Measurements from ENCODE around the gene DNAJB2.
A peak's percentile ranks its signal among the peaks of the same experiment; 100 is the strongest.

Gene DNAJB2

DNA sequence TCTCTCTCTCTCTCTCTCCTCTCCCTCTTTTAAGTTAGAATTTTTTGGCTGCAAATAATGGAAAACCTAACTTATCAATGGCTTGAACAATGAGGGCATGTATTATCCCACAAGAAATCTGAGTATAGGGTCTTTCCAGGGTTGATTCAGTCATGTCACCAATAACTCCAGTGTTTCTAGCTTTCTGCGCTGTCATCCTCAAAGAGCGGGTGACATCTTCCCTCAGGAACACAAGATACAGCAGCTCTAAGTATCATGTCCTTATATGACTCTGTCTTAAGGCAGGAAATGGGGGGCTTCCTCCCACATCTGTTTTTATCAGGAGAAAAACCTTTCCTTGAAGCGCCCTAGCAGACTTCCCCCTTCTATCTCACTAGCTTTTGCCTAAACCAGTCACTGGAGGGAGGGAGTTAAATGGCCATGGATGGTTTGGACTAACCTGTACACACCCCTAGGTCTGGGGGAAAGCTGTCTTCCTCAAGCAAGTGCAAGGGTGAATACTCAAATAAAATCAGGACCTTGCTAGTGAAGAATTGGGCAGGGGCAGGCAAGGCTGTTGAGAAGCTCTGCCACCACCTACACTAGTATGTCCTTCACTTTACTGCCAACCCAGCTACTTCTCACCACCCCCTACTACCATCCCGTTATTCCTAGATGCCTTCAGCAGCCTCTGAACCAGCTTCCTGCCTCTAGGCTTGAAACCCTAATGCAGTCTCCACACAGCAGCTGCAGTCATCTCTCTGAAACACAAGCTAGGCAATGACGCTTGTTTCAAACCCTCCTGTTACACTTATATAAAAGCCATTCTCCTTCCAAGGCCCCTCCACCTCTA, 17.9 kb upstream of the DNAJB2 start:
- no peak for DNase-seq

DNA sequence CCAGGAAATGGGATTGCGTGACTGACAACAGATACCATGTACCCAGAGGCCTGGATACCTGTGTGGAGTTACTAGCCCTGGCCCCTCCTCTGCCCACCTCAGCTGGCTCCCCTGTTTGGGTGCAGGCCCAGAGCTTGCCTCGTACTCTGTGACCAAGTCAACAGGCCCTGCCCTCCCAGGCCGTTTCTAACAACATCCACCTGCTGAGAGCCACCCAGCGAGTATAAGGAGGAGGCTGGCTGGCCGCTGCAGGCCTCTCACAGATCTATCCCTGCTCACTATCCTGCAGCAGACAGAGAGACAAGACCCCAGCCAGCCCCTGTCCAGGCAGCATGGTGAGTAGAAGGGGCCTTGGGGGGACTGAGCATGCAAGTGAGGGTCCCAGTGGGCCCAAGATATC, 12.9 kb upstream of the DNAJB2 start:
- no peak for DNase-seq

DNA sequence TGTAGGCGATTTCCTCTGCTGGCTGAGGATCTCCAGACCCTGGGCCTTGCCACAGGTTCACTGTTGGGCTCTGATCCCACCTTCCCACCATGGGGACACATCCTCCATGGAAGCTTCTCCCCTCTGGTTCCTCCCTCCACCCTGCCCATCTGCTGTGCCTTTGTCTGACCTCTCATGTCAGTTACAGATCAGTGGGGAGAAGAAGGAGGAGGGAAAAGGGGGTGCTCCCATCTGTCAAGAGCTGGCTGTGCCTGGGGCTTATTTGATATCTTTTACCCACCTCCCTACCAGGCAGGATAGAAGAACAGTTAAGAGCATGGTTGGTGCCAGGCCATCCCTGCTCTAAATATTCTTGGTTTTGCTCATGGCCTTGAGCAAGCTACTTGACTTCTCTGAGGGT, 12.3 kb upstream of the DNAJB2 start:
- DNase-seq = no peak

DNA sequence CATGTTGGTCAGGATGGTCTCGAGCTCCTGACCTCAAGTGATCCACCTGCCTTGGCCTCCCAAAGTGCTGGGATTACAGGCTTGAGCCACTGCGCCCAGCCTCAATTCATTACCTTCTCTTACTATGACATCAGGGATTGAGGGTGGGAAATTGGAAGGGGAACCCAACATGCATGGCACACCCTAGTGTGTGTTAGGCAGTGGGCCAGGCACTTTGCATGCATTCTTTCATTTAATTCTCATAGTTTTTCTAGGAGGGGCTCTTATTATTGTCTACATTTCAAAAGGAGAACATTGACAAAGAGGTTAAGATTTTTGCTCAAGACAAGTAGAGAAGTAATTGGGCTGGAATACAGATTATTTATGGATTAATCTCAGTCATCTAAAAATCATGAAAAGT, 10.9 kb upstream of the DNAJB2 start:
- DNase-seq = no peak

DNA sequence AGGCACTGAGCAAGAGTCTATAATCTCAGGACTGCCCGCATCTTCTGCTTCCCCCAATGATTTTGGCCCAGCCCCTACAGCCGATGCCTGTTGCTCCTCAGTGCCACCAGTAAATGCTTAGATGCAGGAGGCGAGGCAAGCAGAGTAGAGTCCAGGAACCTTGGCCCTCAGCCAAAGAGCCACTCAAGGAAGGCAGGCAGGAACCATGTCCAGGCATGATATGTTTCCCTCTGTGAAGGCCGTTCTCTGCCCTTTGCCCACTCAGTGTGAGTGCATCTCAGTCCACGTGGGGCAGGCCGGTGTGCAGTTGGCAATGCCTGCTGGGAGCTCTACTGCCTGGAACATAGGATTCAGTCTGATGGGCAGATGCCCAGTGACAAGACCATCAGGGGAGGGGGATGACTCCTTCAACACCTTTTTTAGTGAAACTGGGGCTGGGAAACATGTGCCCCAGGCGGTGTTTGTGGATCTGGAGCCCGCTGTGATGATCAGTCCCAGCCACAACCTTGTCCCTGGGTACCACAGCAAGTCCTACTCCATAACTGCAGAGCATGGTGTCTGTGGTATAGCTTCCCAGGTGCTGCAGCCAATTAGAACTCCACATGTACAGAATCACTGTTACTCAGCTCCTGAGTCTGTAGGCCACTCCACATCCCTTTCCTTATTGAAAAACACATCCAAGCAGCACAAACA, 9.7 kb upstream of the DNAJB2 start:
- no peak for DNase-seq

GRCh38 chr2:219270055-219270372, 9.2 kb upstream of the DNAJB2 start:
- no peak for DNase-seq

DNA sequence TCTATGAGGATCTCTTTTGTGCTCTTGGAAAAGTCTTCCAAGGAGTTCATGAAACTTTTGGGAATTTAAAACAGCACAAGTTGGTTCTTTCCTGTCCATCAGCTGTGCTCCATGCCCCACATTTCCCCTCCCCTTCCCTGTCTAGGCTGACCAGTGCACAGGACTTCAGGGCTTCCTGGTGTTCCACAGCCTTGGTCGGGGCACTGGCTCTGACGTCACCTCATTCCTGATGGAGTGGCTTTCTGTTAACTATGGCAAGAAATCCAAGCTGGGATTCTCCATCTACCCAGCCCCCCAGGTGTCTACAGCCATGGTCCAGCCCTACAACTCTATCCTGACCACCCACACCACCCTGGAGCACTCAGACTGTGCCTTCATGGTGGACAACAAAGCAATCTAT, 8.1 kb upstream of the DNAJB2 start:
- DNase-seq = no peak

DNA sequence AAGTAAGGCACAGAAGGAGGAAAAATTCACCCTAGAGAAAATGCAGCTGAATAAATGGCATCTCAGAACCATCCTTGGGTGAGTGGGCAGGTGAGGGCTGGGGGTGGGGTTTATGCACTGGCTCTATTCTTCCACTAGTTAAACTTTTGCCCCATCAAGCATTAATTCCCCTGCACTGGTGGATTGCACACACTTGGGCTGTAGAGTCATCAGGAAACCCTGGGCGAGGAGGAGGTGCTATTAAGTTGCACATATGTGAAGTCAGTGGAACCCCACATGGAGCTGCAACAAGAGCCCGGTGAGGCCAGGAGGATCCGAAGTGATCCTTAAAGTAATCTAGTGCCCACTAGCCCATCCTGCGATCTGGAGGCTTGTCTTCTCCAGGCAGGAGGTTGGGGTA, 6.8 kb upstream of the DNAJB2 start:
- DNase-seq = no peak

- no peak for DNase-seq
Observed at GRCh38 chr2:219272995-219273394, 6.2 kb upstream of the DNAJB2 start.

- no peak for DNase-seq
Observed at GRCh38 chr2:219273937-219274336, 5.2 kb upstream of the DNAJB2 start.

DNA sequence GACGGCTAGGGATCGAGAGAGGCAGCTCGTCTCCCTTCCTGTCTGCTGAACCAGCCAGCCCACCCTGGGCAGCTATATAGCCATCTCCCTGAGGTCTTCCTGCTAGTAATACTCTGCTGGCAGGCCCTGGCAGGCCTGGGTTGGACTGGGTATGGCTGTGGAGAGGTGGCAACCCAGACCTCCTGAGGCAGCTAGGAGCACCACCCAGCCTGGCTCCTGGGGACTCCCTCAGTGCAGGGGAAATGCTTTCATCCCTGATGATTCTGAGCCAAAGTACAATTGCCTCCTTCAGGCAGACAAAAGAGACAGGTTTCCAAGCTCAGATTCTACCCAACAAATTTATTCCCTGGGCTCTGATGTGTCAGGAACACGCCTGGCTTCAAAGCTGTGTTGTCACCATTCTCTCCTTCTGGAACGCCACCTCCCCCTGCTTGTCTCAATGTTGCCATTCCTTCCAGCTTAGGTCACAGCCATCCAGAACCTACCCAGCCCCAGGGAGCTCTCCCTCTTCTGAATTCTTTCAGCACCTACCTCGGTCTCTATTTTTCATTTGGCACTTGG, 4.7 kb upstream of the DNAJB2 start:
- no peak for DNase-seq

DNA sequence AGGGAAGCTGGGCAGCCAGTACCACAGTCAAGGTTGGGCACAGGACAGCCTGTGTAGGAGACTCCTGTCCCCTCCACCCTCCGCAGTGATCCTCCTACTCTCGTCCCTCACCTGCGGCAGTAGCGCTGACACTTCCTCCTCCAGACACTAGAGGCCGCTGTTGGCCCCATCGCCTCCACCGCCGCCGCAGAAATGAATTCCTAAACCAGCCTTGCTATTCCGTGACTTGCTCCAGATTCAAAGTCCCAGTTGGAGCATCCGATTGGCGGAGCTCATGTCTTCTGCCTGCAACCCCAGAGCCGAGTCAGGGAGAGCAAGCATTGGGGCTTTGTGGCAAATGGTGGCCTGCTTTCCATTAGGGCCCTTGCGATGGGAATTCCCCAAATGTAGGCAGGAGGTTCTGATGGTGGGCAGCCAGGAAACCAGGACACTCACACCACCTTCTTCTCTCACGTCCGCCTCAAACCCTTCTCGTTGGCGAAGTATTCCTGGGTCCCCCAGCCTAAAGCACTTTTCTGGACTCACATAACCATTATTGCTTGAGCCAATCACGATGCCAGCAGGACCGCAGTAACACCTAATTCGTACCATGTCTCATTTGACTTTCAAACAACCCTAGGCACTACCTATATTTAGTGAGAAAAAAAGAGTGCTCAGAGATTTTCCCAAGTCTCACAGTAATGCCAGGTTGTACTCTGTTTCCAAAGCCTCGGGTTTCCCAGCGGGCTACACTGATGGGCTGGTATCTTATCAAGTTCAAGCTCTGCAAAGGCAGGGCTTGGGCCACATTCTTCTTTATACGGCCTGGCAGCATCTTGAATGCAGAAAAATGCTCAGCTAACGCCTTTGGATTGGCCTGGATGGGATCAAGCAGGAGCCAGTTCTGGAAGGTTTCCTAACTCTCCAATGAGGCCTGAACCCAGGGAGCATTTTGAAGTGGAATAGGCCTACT, 1.2 kb upstream of the DNAJB2 start:
- DNase-seq = peak; percentile 23

- no peak for DNase-seq
Observed at GRCh38 chr2:219278655-219279150, 463 bp upstream of the DNAJB2 start.

DNA sequence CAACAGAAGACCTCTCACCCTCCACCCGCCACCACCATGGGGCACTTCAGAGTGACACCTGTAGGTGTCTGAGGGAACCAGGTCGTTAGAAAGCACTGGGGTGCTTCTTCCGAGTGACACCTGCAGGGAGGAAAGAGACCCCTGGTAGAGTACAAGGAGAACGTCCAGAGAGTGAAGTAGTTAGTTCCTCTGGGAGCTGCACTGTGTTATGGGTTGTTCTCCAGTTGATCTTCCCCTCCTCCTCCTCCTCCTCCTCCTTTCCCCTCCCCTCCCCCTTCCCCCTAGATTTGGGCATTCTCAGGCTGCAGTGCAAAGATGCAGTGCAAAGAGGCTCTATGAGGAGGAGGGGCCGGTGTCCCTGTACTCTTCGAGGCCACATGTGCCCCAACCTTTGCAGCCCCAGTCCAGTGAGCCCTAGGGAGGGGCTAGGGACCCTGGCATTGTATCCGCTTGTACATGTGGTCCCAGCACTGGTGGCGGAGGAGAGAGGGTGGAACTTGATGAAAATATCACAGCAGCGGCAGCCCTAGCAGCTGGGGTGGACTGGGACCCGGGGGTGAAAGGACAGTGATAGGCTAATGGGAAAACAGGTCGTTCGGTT, 850 bp downstream of the DNAJB2 start:
- no peak for DNase-seq

DNA sequence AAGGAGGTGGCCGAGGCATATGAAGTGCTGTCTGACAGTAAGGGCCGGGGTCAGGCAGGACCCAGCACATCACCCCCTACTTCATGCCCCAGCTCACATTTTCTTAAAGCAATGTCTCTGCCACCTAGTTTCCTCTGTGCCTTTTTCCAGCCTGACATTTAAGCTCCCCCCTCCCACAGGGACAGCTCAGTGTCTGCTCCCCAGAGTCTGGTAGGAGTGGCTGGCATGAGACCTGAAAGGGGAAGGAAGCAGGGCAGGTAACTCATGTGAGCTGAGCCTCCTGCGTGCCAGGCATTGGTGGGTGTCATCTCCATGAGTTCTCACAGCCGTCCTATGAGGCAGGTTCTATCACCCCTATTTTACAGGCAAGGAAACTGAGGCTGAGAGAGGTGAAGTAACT, 1.5 kb downstream of the DNAJB2 start:
- DNase-seq = no peak

- no peak for DNase-seq
Observed at GRCh38 chr2:219281588-219281987, 2.4 kb downstream of the DNAJB2 start.

DNA sequence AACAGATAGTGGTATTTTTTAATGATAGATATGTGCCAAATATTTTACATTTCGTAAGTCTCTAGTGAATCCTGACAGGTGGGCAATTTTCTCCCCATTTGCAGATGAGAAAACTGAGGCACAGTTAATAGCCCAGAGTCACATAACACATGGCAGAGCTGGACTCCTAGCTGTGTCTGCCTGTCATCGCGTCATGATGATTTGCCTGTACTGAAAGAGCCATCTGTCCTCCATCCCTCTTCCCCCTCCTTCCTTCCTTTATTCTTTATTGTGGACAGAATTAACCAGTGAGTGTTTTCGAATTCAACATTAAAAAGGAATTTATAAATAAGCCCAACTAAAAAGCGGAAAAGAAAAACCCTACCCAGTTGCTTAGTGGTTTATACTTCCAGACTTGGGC, 3.2 kb downstream of the DNAJB2 start:
- no peak for DNase-seq

DNA sequence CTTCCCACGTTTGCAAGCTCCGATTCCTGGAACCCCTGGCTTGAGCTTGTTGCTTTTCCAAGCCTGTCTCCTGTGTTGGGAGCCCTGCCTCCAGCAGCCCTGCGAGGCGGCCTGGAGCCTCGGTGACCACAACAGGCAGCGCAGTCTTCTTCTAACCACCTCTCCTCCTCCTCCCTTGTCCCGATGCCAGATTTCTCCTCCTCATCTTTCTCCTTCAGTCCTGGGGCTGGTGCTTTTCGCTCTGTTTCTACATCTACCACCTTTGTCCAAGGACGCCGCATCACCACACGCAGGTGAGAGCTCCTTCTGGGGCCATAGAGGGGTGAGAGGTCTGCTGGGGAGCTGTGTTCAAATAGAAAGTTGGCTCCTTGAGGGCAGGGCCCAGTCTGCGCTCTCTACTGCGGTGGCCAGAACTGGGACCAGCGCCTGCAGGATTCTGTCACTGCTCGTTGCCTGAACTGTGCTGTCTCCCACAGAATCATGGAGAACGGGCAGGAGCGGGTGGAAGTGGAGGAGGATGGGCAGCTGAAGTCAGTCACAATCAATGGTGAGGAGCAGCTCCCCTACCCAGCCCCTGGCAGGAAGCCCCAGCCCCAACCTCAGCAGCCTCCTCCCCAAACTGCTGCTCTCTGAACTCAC, 3.9 kb downstream of the DNAJB2 start:
- no peak for DNase-seq

DNA sequence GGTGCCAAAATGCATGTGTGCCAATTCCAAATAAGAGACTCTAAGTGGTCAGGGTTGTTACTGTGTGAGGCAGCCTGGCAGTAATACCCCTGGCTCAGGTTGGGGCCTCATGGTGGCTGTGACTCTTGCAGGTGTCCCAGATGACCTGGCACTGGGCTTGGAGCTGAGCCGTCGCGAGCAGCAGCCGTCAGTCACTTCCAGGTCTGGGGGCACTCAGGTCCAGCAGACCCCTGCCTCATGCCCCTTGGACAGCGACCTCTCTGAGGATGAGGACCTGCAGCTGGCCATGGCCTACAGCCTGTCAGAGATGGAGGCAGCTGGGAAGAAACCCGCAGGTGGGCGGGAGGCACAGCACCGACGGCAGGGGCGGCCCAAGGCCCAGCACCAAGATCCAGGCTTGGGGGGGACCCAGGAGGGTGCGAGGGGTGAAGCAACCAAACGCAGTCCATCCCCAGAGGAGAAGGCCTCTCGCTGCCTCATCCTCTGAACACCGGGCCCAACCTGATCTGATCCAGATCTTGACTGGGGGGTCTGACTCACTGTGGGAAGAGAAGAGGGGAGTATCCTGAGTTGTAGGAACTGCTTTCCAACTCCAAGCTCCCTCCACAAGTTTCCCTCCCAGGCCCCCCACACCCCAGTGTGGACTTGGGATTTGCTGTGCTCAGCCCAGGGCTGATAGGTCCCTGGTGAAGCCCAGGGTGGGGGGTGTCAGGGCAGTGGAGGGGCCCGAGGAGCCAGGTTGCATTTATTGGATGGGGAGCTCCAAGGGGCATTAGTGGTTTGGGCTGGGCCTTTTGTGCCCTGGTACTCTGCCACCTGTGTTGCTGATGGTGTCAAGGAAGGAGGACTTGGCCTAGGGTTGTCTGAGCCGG, 5.6 kb downstream of the DNAJB2 start:
- no peak for DNase-seq

DNA sequence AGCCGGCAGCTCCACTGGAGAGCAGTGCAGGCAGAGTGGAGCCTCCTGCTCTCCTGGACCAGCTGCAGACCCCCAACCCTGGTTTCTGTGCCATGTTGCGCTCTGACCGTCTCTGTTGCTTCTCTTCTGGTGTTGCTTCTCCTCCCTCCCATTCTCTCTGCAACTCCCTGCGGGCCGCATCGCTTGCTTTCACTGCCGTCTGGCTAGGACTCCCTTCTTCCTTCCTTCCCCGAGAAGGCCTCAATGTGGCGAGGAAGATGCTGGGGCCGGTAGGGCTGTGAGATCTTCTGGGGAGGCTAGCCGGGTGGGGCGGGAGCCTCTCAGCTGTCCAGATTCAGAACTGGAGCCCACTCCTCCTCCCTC, 6.2 kb downstream of the DNAJB2 start:
- DNase-seq = no peak

DNA sequence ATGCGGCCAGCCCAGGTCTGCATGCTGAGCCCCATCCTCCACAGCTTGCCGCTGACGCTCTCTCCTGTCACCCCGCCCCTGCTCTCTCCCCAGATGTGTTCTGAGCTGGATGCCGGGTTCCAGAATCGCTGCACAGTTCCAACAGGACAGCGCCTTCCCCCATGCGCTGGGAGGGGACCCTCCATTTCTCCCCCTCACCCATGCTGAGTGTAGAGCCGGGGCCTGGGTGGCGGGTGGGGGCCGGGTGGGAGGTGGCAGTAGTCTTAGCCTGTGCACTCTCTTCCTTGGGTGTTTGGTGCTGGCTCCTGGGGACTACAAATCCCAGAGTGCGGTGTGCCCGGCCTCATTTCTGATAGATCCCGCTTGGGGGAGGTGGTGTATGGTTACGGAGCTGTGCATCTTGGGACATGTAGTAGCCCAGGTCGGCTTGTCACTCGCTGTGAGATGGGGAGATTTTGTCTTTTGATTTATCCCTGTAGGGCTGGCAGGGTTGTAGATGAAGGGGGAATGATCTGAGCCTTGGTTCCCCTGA, 6.8 kb downstream of the DNAJB2 start:
- no peak for DNase-seq

All from KG1 (cell line).